Measurements from ENCODE around the gene SDHB. TPM values are rescaled to one million over a fixed set of nuclear protein-coding genes. Genes with fewer than 3 reads are reported as not detected.
A peak's percentile ranks its signal among the peaks of the same experiment; 100 is the strongest.

Gene SDHB
- total and polyA plus RNA-seq, 9 of the 15 experiments (the other 6 are each of a cell fraction or from before 2014, with no cell fraction given), result 207 to 554 (median 365) TPM

GRCh38 chr1:16983649-16984048 is 70.2 kb downstream of the SDHB start:
- CTCF ChIA-PET (ENCODE audit: low intra/inter-chr PET ratio), result no interaction called here

More at GRCh38 chr1:16983649-16984048, 70.2 kb downstream of the SDHB start:
- DNase-seq (ENCODE audit: extremely low read depth in 1 of 4, low spot score in 3 of 4) (no peak), ATAC-seq (no peak), FAIRE-seq (no peak)
- BruUV-seq (replicated peaks), result no TSS peak
- in situ Hi-C loops (cut with MboI), result no loop called here
- H3K27ac ChIP-seq (ENCODE audit: extremely low read depth, low read depth, low read length), result no peak overlapping the region
- H3K4me3 ChIP-seq, result no peak overlapping the region
- peaks cover 11% of the 10 kb centered on the region for H4K20me1 ChIP-seq (replicated peaks; ENCODE audit: control insufficient read depth, insufficient read depth, low read length)
- H3K4me1 ChIP-seq (replicated peaks in 1 of 2; ENCODE audit: control insufficient read depth in 2 of 2, insufficient read depth in 2 of 2, low read length in 2 of 2), result peaks cover 0 to 29% of the 10 kb centered on the region in 2 experiments; a peak in 2 of 5 replicates
- TF ChIP-seq EP300 (IDR thresholded peaks at IDR 0.05; ENCODE audit: low read length) (no peak), SMARCA5 (IDR thresholded peaks at IDR 0.05) (no peak), BRD4 (IDR thresholded peaks at IDR 0.05) (no peak), ZNF174 (CRISPR knock-in tag; IDR thresholded peaks at IDR 0.05) (no peak), MTA1 (IDR thresholded peaks at IDR 0.05; ENCODE audit: borderline replicate concordance) (no peak), TSHZ1 (CRISPR knock-in tag; IDR thresholded peaks at IDR 0.05) (no peak), ZNF444 (CRISPR knock-in tag; IDR thresholded peaks at IDR 0.05) (no peak), HNRNPUL1 (IDR thresholded peaks at IDR 0.05; ENCODE audit: low read length) (no peak)
- H3K9me3 ChIP-seq (replicated peaks; ENCODE audit: control insufficient read depth, insufficient read depth, low read depth, low read length), result no peaks in the 10 kb centered on the region
- H3K9ac ChIP-seq (ENCODE audit: insufficient read depth in 1 of 2, low read depth in 2 of 2, low read length in 2 of 2), result peak overlapping the region in 1 of 2 experiments; percentile 14; a peak in 1 of 4 replicates
- intact Hi-C loops (cut with micrococcal nuclease), result no loop called here
- H3K9me1 ChIP-seq (ENCODE audit: control insufficient read depth, insufficient read depth, low read length), result peaks cover 4% of the 10 kb centered on the region
- no peaks in the 10 kb centered on the region for H3K79me2 ChIP-seq (ENCODE audit: control insufficient read depth, insufficient read depth, low read length)
- peaks cover 13% of the 10 kb centered on the region; the same call in 1 of the 3 replicates for H3K36me3 ChIP-seq (ENCODE audit: control insufficient read depth, insufficient read depth, low read length)
- H2AFZ ChIP-seq (ENCODE audit: low read depth, low read length), result no peak overlapping the region
- POLR2A ChIA-PET, result no interaction called here
- H3K4me2 ChIP-seq (ENCODE audit: insufficient read depth, low read length), result no peak overlapping the region
- H3K27me3 ChIP-seq (ENCODE audit: control insufficient read depth in 2 of 2, insufficient read depth in 2 of 2, low read length in 2 of 2), result peaks cover 17 to 21% of the 10 kb centered on the region in 2 experiments; a peak in 3 of 5 replicates
- 58% methylated on average over 3 of the region's 4 CpGs for WGBS (ENCODE audit: insufficient coverage, low coverage, missing lambda C conversion rate)
